Testis (tissue), 3 donors: ENCODE data around the gene GSTT4. TPM values are rescaled to one million over a fixed set of nuclear protein-coding genes. Genes with fewer than 3 reads are reported as not detected.
A peak's percentile ranks its signal among the peaks of the same experiment; 100 is the strongest.

Experiments used
- DNase-seq: peaks from one replicate; pipeline ENCODE4 v3.0.0-alpha.2; 2019
- H3K27ac ChIP-seq, 2 donors: fragments of 200-600 bp; sonication (generic); one replicate each; pipeline ENCODE4 v1.5.1; 2019
- H3K27me3 ChIP-seq: fragments of 200-600 bp; sonication (generic); one replicate; pipeline ENCODE4 v1.5.1; 2019
- H3K36me3 ChIP-seq: fragments of 200-600 bp; sonication (generic); one replicate; pipeline ENCODE4 v1.5.1; 2017; ENCODE audit warnings: low read depth; ENCODE audit errors: missing control alignments
- H3K4me1 ChIP-seq: fragments of 200-600 bp; sonication (generic); one replicate; pipeline ENCODE4 v1.5.1; 2019
- H3K4me3 ChIP-seq, 2 donors: fragments of 200-600 bp; sonication (generic); one replicate each; pipeline ENCODE4 v1.5.1; 2017 to 2019
- H3K9me3 ChIP-seq: fragments of 200-600 bp; sonication (generic); one replicate; pipeline ENCODE4 v1.5.1; 2017
- CTCF ChIP-seq, 3 experiments: fragments of 450-650 bp in 2 of 3; fragments of 200-600 bp in 1 of 3; sonication (generic) in 1 of 3; IDR thresholded peaks; one replicate each; pipeline ENCODE4 v1.5.1; 2016 to 2019; ENCODE audit warnings: antibody characterized with exemption in 3 of 3, mild to moderate bottlenecking in 2 of 3, moderate library complexity in 1 of 3
- POLR2A ChIP-seq: fragments of 450-650 bp; IDR thresholded peaks from one replicate; pipeline ENCODE4 v1.6.1; 2017; ENCODE audit warnings: antibody characterized with exemption, mild to moderate bottlenecking, moderate library complexity
- WGBS, 2 donors: methylation state at CpG; one replicate each; pipeline ENCODE4 v1.1.5; 2018; 5-methylcytosine and 5-hydroxymethylcytosine counted together
- intact Hi-C: fragments of 100-400 bp; cut with DNase I; formaldehyde crosslinking; loops from one replicate; pipeline ENCODE4 v1.15.1; 2023; ENCODE audit warnings: low total_unique reads
- polyA plus RNA-seq: library from polyadenylated mRNA; stranded (reverse); fragments of 350-450 nt; fragmentation: Illumina TruSeq; extraction: RNeasy Lipid Tissue Mini Kit (QIAGEN cat#74804); gene quantifications from one replicate; pipeline ENCODE4 v1.2.3, GENCODE V29; 2014; ENCODE audit warnings: low read depth, low replicate concordance; ENCODE audit not compliant: insufficient read depth
- total RNA-seq, 2 donors: library from RNA; depleted of rRNA; stranded (reverse); fragments of >200 nt; gene quantifications; one replicate each; pipeline ENCODE4 v1.2.3, GENCODE V29; 2016

Gene GSTT4
- total and polyA plus RNA-seq, 3 donors from 2014 or later, result 3.0 to 22.8 (median 7.6) TPM

GRCh38 chr22:24021304-24021703 lies 16.1 kb upstream of the GSTT4 start:
- TF ChIP-seq CTCF (IDR thresholded peaks at IDR 0.05), result no peak
- TF ChIP-seq POLR2A, result no peak
- Histone ChIP-seq H3K27me3 (no peaks in the 10 kb centered on the region), H3K36me3 (no peaks in the 10 kb centered on the region), H3K4me1 (peaks cover 3% of the 10 kb centered on the region), H3K4me3 (no peak overlapping the region), H3K27ac (no peak overlapping the region), H3K9me3 (no peaks in the 10 kb centered on the region)
- no peak for DNase-seq
- intact Hi-C loops, result no loop called here
- WGBS, 2 donors, result 94 to 100% methylated on average over 3 of the region's 3 CpGs

- H3K4me3 ChIP-seq, result no peak overlapping the region
- H3K4me1 ChIP-seq, result peaks cover 12% of the 10 kb centered on the region
- no peak for DNase-seq
- intact Hi-C loops, result no loop called here
- 94 to 100% methylated on average over 1 of the region's 1 CpG for WGBS, 2 donors
- no peaks in the 10 kb centered on the region for H3K9me3 ChIP-seq
- no peaks in the 10 kb centered on the region for H3K36me3 ChIP-seq
- TF ChIP-seq CTCF (IDR thresholded peaks at IDR 0.05) (no peak), POLR2A (no peak)
- no peaks in the 10 kb centered on the region for H3K27me3 ChIP-seq
- H3K27ac ChIP-seq, result no peak overlapping the region
Observed at GRCh38 chr22:24016156-24016555, 10.9 kb upstream of the GSTT4 start.

DNA sequence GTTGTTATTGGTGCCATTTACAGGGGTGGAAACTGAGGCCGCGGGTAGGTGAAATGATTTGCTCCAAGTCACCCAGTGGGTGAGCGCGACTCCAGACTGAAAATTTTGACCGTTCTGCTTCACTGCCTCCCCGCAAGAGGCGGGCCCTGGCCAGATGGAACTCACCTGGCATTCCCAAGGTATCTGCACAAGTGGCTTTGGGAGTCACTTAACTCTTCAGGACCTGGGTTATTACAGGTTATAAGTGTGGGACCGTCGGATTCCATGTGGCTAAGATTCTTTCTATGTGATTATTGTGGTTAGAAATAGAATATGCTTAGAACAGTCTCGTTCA lies 6.4 kb upstream of the GSTT4 start:
- WGBS, 2 donors, result 0 to 1% methylated on average over 8 to 10 of the region's 10 CpGs
- Histone ChIP-seq H3K27ac (peak overlapping the region; percentile 37 to 58), H3K4me1 (peaks cover 12% of the 10 kb centered on the region), H3K9me3 (no peaks in the 10 kb centered on the region), H3K36me3 (no peaks in the 10 kb centered on the region), H3K27me3 (no peaks in the 10 kb centered on the region), H3K4me3 (peak overlapping the region; percentile 71 to 94)
- intact Hi-C loops, result no loop called here
- no peak for DNase-seq
- TF ChIP-seq POLR2A (no peak), CTCF (IDR thresholded peaks at IDR 0.05) (no peak)

- Histone ChIP-seq H3K27ac (no peak overlapping the region), H3K27me3 (no peaks in the 10 kb centered on the region), H3K4me1 (peaks cover 17% of the 10 kb centered on the region), H3K4me3 (no peak overlapping the region), H3K9me3 (no peaks in the 10 kb centered on the region), H3K36me3 (no peaks in the 10 kb centered on the region)
- 91 to 97% methylated on average over 2 of the region's 2 CpGs for WGBS, 2 donors
- TF ChIP-seq POLR2A (no peak), CTCF (IDR thresholded peaks at IDR 0.05) (no peak)
- no peak for DNase-seq
- intact Hi-C loops, result no loop called here
Observed at GRCh38 chr22:24010018-24010391, 4.8 kb upstream of the GSTT4 start.

DNA sequence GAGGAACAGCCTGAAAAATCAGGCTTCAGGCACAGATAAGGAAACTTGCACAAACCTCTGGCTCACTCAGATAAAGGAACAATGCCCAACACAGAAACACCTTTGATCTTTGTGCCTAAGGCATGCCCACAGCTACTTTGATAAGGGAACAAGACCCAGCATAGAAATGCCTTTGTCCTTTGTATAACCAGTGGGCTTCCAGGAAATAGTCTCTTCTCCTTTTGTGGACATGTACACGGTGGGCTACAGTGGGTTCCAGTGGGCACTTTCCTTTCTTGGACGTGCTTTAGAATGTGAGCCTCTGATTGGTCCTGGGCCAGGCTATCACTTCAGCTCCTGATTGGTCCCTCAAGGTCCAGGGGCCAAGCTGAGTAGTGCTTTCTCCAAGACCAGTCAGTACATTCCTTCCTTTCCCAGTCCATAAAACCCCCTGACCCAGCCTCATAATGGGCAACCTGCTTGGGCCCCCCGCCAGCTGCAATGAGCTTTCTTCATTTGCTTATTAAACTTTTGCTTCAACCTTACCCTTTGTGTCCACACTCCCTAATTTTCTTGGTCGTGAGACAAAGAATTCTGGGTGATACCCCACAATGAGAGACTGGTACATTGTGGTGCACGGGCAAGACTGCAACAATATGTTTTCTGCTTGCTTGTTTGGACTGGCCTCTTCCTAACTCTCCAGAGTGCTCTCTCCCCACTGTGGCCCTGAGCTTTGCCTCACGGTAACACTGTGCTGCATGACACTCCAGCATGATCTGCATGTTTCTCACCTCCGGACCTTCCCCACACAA lies 4.2 kb upstream of the GSTT4 start:
- Histone ChIP-seq H3K4me3 (no peak overlapping the region), H3K4me1 (peaks cover 17% of the 10 kb centered on the region), H3K27me3 (no peaks in the 10 kb centered on the region), H3K36me3 (no peaks in the 10 kb centered on the region), H3K9me3 (no peaks in the 10 kb centered on the region), H3K27ac (no peak overlapping the region)
- WGBS, 2 donors, result 82 to 83% methylated on average over 7 of the region's 7 CpGs
- intact Hi-C loops, result no loop called here
- TF ChIP-seq POLR2A (no peak), CTCF (IDR thresholded peaks at IDR 0.05) (no peak)
- DNase-seq, result no peak
